HG02798 (cell line): ENCODE results near the gene CAP2.
"Not testable (repeated sequence)": the region's sequence is repeated elsewhere in the genome, so short reads cannot be mapped to it uniquely, and the experiment has no call there.

Source experiments
- ATAC-seq: cut with Tn5 transposase; IDR thresholded peaks from one replicate; pipeline ENCODE4 v1.9.1; 2021; ENCODE audit warnings: mild to moderate bottlenecking; ENCODE audit not compliant: unreplicated experiment, poor library complexity

CAP2 gene

GRCh38 chr6:17429383-17430061 is 36.1 kb downstream of the CAP2 start:
- no peak for ATAC-seq

- ATAC-seq = no peak
Observed at GRCh38 chr6:17431581-17431980, 38.2 kb downstream of the CAP2 start.

- no peak for ATAC-seq
Observed at GRCh38 chr6:17432356-17432755, 39.0 kb downstream of the CAP2 start.

GRCh38 chr6:17439243-17439993 is 46.0 kb downstream of the CAP2 start:
- no peak for ATAC-seq

- ATAC-seq = not testable (repeated sequence)
Observed at GRCh38 chr6:17440811-17441210, 47.4 kb downstream of the CAP2 start.

GRCh38 chr6:17442196-17442595 is 48.8 kb downstream of the CAP2 start:
- ATAC-seq = no peak

GRCh38 chr6:17446713-17447112 is 53.3 kb downstream of the CAP2 start:
- ATAC-seq = no peak

- ATAC-seq = no peak
Observed at GRCh38 chr6:17448165-17448564, 54.8 kb downstream of the CAP2 start.

- ATAC-seq = no peak
Observed at GRCh38 chr6:17450397-17450796, 57.0 kb downstream of the CAP2 start.

GRCh38 chr6:17450832-17451231 is 57.4 kb downstream of the CAP2 start:
- no peak for ATAC-seq

- no peak for ATAC-seq
Observed at GRCh38 chr6:17452096-17452495, 58.7 kb downstream of the CAP2 start.

- ATAC-seq = no peak
Observed at GRCh38 chr6:17454316-17455005, 61.1 kb downstream of the CAP2 start.

GRCh38 chr6:17455919-17456318 is 62.5 kb downstream of the CAP2 start:
- no peak for ATAC-seq

GRCh38 chr6:17456711-17457110 is 63.3 kb downstream of the CAP2 start:
- ATAC-seq = no peak

- ATAC-seq = no peak
Observed at GRCh38 chr6:17457405-17457804, 64.0 kb downstream of the CAP2 start.

- no peak for ATAC-seq
Observed at GRCh38 chr6:17457956-17458355, 64.6 kb downstream of the CAP2 start.

GRCh38 chr6:17458966-17459365 is 65.6 kb downstream of the CAP2 start:
- ATAC-seq = no peak

GRCh38 chr6:17460862-17461261 is 67.5 kb downstream of the CAP2 start:
- no peak for ATAC-seq

GRCh38 chr6:17466147-17466546 is 72.8 kb downstream of the CAP2 start:
- no peak for ATAC-seq

- ATAC-seq = no peak
Observed at GRCh38 chr6:17466707-17467106, 73.3 kb downstream of the CAP2 start.
